ENCODE data around the gene MRPL43. TPM values are rescaled to one million over a fixed set of nuclear protein-coding genes. Genes with fewer than 3 reads are reported as not detected.

Gene MRPL43
- total and polyA plus RNA-seq, 2 donors (not counting 3 experiments of a cell fraction or from before 2014, with no cell fraction given): 75.0 to 144 TPM

- Histone ChIP-seq H3K4me1 (ENCODE audit: control insufficient read depth, extremely low read depth, insufficient read depth, low read length) (no peaks in the 10 kb centered on the region), H2AFZ (ENCODE audit: low read depth, low read length) (no peak overlapping the region), H3K4me2 (ENCODE audit: insufficient read depth, low read length) (no peak overlapping the region), H3K79me2 (ENCODE audit: control insufficient read depth, insufficient read depth, low read length) (no peaks in the 10 kb centered on the region), H3K9me1 (replicated peaks; ENCODE audit: control insufficient read depth, extremely low read depth, insufficient read depth, low read length) (no peaks in the 10 kb centered on the region), H3K9ac (replicated peaks; ENCODE audit: extremely low read depth, insufficient read depth, low read length) (no peak overlapping the region), H3K27ac (ENCODE audit: insufficient read depth, low read depth, low read length) (no peak overlapping the region), H3K9me3 (replicated peaks; ENCODE audit: control insufficient read depth, insufficient read depth, low read length) (no peaks in the 10 kb centered on the region), H3K4me3 (replicated peaks in 1 of 3; ENCODE audit: insufficient read depth in 1 of 3, low read depth in 1 of 3, low read length in 3 of 3) (no peak overlapping the region), H4K20me1 (replicated peaks; ENCODE audit: control insufficient read depth, extremely low read depth, insufficient read depth, low read length) (no peaks in the 10 kb centered on the region), H3K36me3 (ENCODE audit: control insufficient read depth in 2 of 2, extremely low read depth in 1 of 2, insufficient read depth in 2 of 2, low read length in 2 of 2) (no peaks in the 10 kb centered on the region), H3K27me3 (ENCODE audit: control insufficient read depth in 2 of 2, insufficient read depth in 2 of 2, low read length in 2 of 2) (no peaks in the 10 kb centered on the region)
- intact Hi-C loops (cut with micrococcal nuclease) (no loop called here), dilution Hi-C loops (cut with MboI; ENCODE audit: extremely low pct_ligation_motif_present, low sequenced_read_pairs) (no loop called here)
- no peak for TF ChIP-seq POLR2AphosphoS5 (IDR thresholded peaks at IDR 0.05; ENCODE audit: insufficient read depth, low read depth, low read length)
- TF ChIP-seq, protein P1, sequence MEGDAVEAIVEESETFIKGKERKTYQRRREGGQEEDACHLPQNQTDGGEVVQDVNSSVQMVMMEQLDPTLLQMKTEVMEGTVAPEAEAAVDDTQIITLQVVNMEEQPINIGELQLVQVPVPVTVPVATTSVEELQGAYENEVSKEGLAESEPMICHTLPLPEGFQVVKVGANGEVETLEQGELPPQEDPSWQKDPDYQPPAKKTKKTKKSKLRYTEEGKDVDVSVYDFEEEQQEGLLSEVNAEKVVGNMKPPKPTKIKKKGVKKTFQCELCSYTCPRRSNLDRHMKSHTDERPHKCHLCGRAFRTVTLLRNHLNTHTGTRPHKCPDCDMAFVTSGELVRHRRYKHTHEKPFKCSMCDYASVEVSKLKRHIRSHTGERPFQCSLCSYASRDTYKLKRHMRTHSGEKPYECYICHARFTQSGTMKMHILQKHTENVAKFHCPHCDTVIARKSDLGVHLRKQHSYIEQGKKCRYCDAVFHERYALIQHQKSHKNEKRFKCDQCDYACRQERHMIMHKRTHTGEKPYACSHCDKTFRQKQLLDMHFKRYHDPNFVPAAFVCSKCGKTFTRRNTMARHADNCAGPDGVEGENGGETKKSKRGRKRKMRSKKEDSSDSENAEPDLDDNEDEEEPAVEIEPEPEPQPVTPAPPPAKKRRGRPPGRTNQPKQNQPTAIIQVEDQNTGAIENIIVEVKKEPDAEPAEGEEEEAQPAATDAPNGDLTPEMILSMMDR (IDR thresholded peaks at IDR 0.05; ENCODE audit: extremely low read depth in 1 of 2, insufficient read depth in 1 of 2, low read depth in 1 of 2, low read length in 2 of 2): no peak
- TF ChIP-seq POLR2A (IDR thresholded peaks at IDR 0.05; ENCODE audit: low read depth, low read length): no peak
- no peak for TF ChIP-seq EZH2 (IDR thresholded peaks at IDR 0.05; ENCODE audit: borderline replicate concordance, low read depth, low read length, severe bottlenecking)
- no peak for TF ChIP-seq JUN (IDR thresholded peaks at IDR 0.05; ENCODE audit: borderline replicate concordance, insufficient read depth, insufficient read length, low read depth)
- TF ChIP-seq FOS (IDR thresholded peaks at IDR 0.05; ENCODE audit: borderline replicate concordance, insufficient read depth, low read length): no peak
- no peak for TF ChIP-seq GATA2 (IDR thresholded peaks at IDR 0.05; ENCODE audit: insufficient read depth, insufficient read length, low read depth, low read length)
- TF ChIP-seq, protein P2, sequence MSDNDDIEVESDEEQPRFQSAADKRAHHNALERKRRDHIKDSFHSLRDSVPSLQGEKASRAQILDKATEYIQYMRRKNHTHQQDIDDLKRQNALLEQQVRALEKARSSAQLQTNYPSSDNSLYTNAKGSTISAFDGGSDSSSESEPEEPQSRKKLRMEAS (IDR thresholded peaks at IDR 0.05; ENCODE audit: insufficient read depth, insufficient read length): no peak
- TF ChIP-seq MYC (IDR thresholded peaks at IDR 0.05; ENCODE audit: low read depth, low read length): no peak
- POLR2A ChIA-PET: no interaction called here
- BruUV-seq (replicated peaks): no TSS peak
- DNase-seq (ENCODE audit: low read depth, low spot score) (no peak), FAIRE-seq (no peak)
- CTCF ChIA-PET: interaction anchor here (1.0 to 7.3 kb wide), 5 partner anchors 10 to 121 kb away, joined by 4 to 254 read pairs (median 19); partner anchors contain the start of genes LZTS2, PDZD7 and SFXN3
Observed at GRCh38 chr10:101020427-101021075, 33.3 kb upstream of the MRPL43 start.
